Subcutaneous adipose tissue (tissue), 4 donors: ENCODE measurements around the gene IL23R. TPM values are rescaled to one million over a fixed set of nuclear protein-coding genes. Genes with fewer than 3 reads are reported as not detected.

Experiments used
- total RNA-seq, 4 donors: library from RNA; depleted of rRNA; stranded (reverse); fragments of >200 nt; gene quantifications; one replicate each; pipeline ENCODE4 v1.1.0, GENCODE V29; 2016
- TF ChIP-seq, protein P1 (sequence below): fragments of 450-650 bp; IDR thresholded peaks from one replicate; pipeline ENCODE4 v1.5.1; 2016; ENCODE audit warnings: low read depth, mild to moderate bottlenecking, control low read depth, antibody characterized with exemption, moderate library complexity

IL23R gene
- total RNA-seq, 4 donors from 2014 or later = not detected

DNA sequence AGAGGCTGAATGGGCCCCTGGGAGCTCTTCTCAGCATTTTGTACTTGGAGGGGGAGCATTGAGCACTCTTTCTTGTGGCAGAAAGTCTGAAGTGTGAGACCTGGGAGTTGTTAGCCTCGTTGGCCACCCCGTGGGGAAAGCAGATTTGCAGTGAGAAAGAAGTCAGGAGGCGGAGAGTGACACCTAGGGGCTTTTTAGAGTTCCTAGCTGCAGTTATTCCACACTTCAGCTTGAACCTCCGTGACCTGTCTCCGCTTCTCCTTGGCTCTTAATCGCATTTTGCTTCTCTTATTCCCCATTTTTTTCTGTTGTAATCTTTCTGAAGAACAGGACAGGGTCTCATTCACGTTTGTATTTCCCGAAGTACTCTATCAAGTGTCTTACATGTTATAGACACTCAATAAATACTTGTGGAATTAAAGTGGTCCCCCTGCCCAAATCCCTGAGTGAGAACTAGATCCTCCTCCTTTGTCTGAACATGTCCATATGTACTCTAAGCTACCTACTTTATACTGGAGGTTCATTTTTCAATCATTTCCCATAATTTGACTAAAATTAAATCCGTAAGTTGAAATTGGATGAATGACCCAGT is 17.0 kb upstream of the IL23R start:
- TF ChIP-seq, protein P1, sequence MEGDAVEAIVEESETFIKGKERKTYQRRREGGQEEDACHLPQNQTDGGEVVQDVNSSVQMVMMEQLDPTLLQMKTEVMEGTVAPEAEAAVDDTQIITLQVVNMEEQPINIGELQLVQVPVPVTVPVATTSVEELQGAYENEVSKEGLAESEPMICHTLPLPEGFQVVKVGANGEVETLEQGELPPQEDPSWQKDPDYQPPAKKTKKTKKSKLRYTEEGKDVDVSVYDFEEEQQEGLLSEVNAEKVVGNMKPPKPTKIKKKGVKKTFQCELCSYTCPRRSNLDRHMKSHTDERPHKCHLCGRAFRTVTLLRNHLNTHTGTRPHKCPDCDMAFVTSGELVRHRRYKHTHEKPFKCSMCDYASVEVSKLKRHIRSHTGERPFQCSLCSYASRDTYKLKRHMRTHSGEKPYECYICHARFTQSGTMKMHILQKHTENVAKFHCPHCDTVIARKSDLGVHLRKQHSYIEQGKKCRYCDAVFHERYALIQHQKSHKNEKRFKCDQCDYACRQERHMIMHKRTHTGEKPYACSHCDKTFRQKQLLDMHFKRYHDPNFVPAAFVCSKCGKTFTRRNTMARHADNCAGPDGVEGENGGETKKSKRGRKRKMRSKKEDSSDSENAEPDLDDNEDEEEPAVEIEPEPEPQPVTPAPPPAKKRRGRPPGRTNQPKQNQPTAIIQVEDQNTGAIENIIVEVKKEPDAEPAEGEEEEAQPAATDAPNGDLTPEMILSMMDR = no peak

DNA sequence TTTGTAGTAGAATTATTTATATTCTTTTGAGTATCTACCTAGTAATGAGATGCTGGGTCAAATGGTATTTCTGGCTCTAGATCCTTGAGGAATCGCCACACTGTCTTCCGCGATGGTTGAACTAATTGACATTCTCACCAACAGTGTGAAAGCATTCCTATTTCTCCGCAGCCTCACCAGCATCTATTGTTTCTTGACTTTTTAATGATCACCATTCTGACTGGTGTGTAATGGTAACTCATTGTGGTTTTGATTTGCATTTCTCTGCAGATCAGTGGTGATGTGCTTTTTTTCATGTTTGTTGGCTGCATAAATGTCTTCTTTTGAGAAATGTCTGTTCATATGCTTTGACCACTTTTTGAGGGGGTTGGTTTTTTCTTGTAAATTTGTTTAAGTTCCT is 15.3 kb upstream of the IL23R start:
- TF ChIP-seq, protein P1 = no peak

DNA sequence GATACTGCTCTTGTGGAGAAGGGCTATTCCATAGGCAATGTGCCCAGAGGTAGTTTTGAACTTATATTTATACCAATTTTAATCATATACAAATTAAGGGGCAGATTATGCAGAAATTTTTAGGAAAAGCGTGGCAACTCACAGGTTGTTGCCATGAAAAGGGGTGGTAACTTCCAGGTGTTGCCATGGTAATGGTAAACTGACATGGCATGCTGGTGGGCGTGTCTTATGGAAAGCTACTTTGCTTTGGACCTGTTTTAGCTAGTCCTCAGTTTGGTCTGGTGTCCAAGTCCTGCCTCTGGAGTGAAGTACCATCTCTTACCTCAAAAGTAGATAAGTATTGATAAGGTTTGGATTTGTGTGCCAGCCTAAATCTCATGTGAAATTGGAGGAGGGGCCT is 7.9 kb upstream of the IL23R start:
- TF ChIP-seq, protein P1 = no peak

DNA sequence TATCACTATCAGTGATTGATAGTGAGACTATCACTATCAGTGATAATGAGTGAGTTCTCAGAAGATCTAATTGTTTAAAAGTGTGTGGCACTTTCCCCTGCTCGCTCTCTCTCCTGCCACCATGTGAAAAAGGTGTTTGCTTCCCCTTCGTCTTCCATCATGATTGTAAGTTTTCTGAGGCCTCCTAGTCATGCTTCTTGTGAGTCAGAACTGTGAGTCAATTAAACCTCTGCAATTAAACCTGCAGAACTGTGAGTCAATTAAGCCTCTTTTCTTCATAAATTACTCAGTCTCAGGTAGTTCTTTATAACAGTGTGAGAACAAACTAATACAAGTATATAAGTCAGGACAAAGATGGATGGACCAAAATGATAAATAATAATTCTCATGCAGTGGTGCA is 7.0 kb upstream of the IL23R start:
- TF ChIP-seq, protein P1 = no peak

DNA sequence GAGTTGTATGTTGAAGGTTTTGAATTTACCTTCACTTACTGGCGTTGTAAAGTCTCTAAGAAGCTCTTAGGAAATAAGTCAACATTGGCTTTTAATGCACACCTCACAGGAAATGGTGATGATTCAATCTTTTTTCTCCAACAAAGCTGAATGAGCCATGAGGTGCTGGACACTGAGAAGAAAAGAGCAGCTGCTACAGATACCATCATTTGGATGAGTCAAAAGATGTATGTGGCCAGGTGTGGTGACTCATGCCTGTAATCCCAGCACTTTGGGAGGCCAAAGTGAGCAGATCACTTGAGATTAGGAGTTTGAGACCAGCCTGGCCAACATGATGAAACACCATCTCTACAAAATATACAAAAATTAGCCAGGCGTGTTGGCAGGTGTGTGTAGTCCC is 3.3 kb upstream of the IL23R start:
- TF ChIP-seq, protein P1 = no peak

DNA sequence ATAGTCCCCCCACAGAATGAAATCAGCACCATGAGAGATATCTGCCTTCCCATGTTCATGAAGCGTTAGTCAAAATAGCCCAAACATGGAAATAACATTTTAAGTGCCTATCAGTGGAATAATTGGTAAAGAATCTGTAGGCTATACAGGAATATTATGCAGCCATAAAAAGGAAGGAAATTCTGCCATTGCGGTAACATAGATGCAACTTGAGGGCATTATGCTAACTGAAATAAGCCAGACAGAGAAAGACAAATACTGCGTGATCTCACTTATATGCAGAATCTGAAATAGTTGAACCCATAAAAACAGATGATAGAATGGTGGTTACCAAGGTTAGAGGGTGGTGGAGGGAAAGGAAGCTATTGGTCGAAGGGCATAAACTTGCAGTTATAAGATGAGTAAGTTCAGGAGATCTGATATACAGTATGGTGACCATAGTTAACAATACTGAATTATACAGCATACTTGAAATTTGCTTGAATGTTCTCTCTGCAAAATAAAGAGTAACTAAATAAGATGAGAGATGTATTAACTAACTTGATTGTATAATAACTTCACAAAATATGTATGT is 699 bp upstream of the IL23R start:
- TF ChIP-seq, protein P1 = no peak

DNA sequence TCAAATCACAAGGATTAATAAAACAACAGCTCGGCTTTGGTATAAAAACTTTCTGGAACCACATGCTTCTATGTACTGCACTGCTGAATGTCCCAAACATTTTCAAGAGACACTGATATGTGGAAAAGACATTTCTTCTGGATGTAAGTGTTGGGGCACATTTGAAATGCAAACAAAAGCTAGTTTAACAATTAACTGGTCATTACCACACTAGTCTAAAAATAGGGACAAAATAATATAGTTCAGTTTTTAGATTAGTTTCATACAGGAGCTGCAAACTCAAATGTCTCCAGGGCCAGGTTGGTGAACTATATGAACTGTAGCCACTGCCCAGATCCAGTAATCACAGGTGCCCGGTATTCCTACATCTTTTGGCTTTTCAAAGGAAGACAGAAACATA is 3.2 kb downstream of the IL23R start:
- TF ChIP-seq, protein P1 = no peak
